ENCODE measurements around the gene RNF130. TPM values are rescaled to one million over a fixed set of nuclear protein-coding genes. Genes with fewer than 3 reads are reported as not detected.

RNF130 gene
- total RNA-seq, 6 experiments from 2014 or later: 66.7 to 119 (median 89.9) TPM

DNA sequence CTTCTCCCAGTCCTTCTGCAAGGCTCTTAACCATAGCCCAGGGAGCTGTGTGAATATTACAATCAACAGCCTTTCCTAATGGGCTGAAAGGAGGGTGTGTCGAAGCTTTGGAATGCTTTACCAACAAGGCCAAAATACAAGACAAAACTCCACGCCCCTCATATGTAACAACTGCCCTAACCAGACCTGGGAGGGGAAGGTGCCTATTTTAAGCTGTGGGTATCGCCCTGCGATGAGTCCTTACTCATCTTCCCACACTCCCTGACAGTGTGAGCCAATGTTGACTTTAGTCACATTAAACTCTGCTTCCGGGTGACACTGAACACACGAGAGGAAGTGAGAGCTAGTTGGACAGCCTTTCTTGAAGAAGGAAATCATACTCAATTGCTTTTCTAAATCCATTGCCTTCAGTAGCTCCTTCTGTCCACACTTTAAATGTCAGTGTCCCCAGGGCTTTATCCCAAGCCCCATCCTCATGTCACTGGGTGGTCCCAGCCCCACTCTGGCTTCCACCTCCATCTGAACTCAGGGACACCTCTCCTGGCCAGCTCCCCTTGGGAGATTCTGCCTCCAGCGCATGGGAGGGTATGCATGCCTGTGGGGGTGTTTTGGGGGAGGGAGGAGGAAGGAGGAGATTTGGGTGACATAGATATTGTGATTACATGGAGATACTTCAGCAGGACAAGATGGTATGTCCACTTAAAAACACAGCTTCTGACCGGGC, 157.4 kb downstream of the RNF130 start:
- ATAC-seq (peak; percentile 28 to 78 (median 44)), DNase-seq (no peak)
- no peaks in the 10 kb centered on the region for H3K4me1 ChIP-seq
- no peak overlapping the region for H3K4me3 ChIP-seq
- TF ChIP-seq POLR2A (IDR thresholded peaks at IDR 0.05): no peak
- TF ChIP-seq, protein P1, sequence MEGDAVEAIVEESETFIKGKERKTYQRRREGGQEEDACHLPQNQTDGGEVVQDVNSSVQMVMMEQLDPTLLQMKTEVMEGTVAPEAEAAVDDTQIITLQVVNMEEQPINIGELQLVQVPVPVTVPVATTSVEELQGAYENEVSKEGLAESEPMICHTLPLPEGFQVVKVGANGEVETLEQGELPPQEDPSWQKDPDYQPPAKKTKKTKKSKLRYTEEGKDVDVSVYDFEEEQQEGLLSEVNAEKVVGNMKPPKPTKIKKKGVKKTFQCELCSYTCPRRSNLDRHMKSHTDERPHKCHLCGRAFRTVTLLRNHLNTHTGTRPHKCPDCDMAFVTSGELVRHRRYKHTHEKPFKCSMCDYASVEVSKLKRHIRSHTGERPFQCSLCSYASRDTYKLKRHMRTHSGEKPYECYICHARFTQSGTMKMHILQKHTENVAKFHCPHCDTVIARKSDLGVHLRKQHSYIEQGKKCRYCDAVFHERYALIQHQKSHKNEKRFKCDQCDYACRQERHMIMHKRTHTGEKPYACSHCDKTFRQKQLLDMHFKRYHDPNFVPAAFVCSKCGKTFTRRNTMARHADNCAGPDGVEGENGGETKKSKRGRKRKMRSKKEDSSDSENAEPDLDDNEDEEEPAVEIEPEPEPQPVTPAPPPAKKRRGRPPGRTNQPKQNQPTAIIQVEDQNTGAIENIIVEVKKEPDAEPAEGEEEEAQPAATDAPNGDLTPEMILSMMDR (IDR thresholded peaks at IDR 0.05): no peak
- no peaks in the 10 kb centered on the region for H3K9me3 ChIP-seq
- no peaks in the 10 kb centered on the region for H3K36me3 ChIP-seq
- H3K27me3 ChIP-seq: no peaks in the 10 kb centered on the region
- intact Hi-C loops (cut with DNase I): no loop called here
- 76% methylated on average over 4 of the region's 8 CpGs for WGBS (ENCODE audit: insufficient coverage, low coverage, low lambda C conversion rate, missing lambda C conversion rate)
- no peak overlapping the region for H3K27ac ChIP-seq

DNA sequence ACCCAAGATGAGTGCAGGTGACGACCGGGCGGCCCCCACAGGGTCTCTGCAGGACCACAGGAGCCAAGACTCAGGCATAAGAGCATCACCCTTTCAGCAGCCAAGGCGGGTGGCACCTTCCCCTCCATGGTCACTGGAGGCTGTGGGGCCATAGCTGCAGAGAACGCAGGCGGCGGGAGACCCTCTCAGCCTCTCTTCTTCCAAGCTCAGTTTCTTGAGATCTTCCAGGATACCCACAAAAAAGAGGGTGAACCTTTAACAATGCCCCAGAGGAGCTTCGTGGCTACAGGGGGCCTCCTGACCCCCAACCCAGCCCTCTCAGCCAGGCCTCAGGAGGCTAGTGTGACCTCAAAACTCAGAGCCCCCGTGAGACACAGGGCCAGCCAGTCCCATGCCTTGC, 158.1 kb downstream of the RNF130 start:
- no peak overlapping the region for H3K27ac ChIP-seq
- H3K36me3 ChIP-seq: no peaks in the 10 kb centered on the region
- ATAC-seq (no peak), DNase-seq (no peak)
- TF ChIP-seq, protein P1 (IDR thresholded peaks at IDR 0.05): no peak
- no peak for TF ChIP-seq POLR2A (IDR thresholded peaks at IDR 0.05)
- no peaks in the 10 kb centered on the region for H3K9me3 ChIP-seq
- peaks cover 0 to 3% (median 0%) of the 10 kb centered on the region in 4 donors for H3K4me1 ChIP-seq
- H3K27me3 ChIP-seq: no peaks in the 10 kb centered on the region
- intact Hi-C loops (cut with DNase I): no loop called here
- no peak overlapping the region for H3K4me3 ChIP-seq
- 93% methylated on average over 6 of the region's 9 CpGs for WGBS (ENCODE audit: insufficient coverage, low coverage, low lambda C conversion rate, missing lambda C conversion rate)

DNA sequence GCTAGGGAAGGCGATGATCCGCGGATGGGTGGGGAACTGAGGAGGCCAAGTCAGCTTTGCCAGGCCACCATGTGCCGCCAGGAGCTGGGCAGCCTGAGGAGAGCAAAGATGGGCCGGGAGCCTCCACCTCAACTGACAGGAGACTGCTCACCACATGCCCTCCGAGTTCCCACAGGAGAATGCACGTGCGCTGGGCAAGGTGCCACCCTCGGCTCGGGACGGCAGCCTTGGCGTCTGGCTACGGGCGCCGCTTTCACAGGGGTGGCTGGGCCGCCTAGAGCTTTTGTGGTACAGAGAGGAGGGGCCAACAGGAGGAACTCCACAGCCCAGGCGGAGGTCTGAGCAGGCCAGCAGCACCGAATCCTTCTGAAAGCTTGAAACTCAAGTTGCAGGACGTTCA, 158.6 kb downstream of the RNF130 start:
- Histone ChIP-seq H3K27me3 (no peaks in the 10 kb centered on the region), H3K27ac (no peak overlapping the region), H3K4me1 (peaks cover 0 to 7% (median 0%) of the 10 kb centered on the region in 4 donors), H3K36me3 (no peaks in the 10 kb centered on the region), H3K4me3 (no peak overlapping the region), H3K9me3 (no peaks in the 10 kb centered on the region)
- DNase-seq: no peak
- 79% methylated on average over 3 of the region's 19 CpGs for WGBS (ENCODE audit: insufficient coverage, low coverage, low lambda C conversion rate, missing lambda C conversion rate)
- intact Hi-C loops (cut with DNase I): no loop called here
- ATAC-seq: peak in 2 of 4 donors; percentile 21 to 47
- TF ChIP-seq, protein P1 (IDR thresholded peaks at IDR 0.05): no peak
- no peak for TF ChIP-seq POLR2A (IDR thresholded peaks at IDR 0.05)

DNA sequence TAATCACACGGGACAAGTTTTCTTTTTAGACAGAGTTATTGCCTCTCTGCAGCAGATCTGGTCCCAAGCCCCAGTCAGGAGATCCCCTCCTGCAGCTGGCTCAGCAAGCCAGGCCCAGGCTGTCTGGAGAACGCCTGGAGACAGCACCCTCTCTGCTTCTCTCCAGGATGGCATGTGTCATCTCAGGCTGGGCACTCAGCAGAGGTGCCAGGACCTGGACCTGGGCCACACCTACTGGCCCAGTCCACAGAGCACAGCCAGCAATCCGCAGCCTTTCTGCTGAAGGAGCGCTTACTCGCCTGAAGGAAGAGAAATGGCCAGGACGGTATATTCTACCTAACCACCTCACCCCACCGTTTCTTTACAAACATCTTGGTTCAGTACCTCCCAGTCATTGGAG, 159.2 kb downstream of the RNF130 start:
- 38% methylated on average over 2 of the region's 7 CpGs for WGBS (ENCODE audit: insufficient coverage, low coverage, low lambda C conversion rate, missing lambda C conversion rate)
- Histone ChIP-seq H3K36me3 (no peaks in the 10 kb centered on the region), H3K27ac (no peak overlapping the region), H3K27me3 (no peaks in the 10 kb centered on the region), H3K9me3 (no peaks in the 10 kb centered on the region), H3K4me3 (no peak overlapping the region), H3K4me1 (peaks cover 0 to 7% (median 0%) of the 10 kb centered on the region in 4 donors)
- no peak for ATAC-seq
- intact Hi-C loops (cut with DNase I): no loop called here
- DNase-seq: no peak
- TF ChIP-seq POLR2A (IDR thresholded peaks at IDR 0.05): no peak
- TF ChIP-seq, protein P1 (IDR thresholded peaks at IDR 0.05): no peak
